A549 (cell line): Measurements from ENCODE around the gene C1QTNF1. TPM values are rescaled to one million over a fixed set of nuclear protein-coding genes. Genes with fewer than 3 reads are reported as not detected.

ENCODE experiments used
- ATAC-seq, 2 experiments: fragments of 200-7000 bp in 1 of 2; fragments of >200 bp in 1 of 2; cut with Nextera tagmentation in 1 of 2; cut with Tn5 transposase in 1 of 2; 3 replicates each; pipeline versions ENCODE4 v1.8.0 to v1.9.1; 2018 to 2020; ENCODE audit warnings: mild to moderate bottlenecking in 1 of 2, moderate library complexity in 1 of 2
- CTCF ChIA-PET: fragments of 300-600 bp; sonication (Branson Sonifier 250); formaldehyde crosslinking; extraction: SDS; loops from one replicate; lab custom pipeline; 2021; ENCODE audit warnings: antibody characterized with exemption, inconsistent platforms; lab: Yijun Ruan, JAX
- POLR2A ChIA-PET: fragments of 350-600 bp; formaldehyde crosslinking; extraction: SDS; loops from one replicate; lab custom pipeline; 2021; ENCODE audit warnings: antibody characterized with exemption, inconsistent platforms; lab: Yijun Ruan, JAX
- DNase-seq, 2 experiments: peaks; one replicate each; pipeline versions ENCODE4 v3.0.0 to v3.0.0-alpha.2; 2011 to 2016; ENCODE audit warnings: low read depth in 1 of 2, low spot score in 1 of 2
- FAIRE-seq: peaks from 2 replicates; lab custom pipeline; 2011; peaks lifted over from hg19 to GRCh38; lab: Jason Lieb, UNC
- H3K27ac ChIP-seq, 2 experiments: fragments of >200 bp; sonication (Bioruptor Twin); formaldehyde crosslinking; 3 replicates each; pipeline ENCODE4 v1.5.1; 2016 to 2017
- H3K4me1 ChIP-seq: fragments of >200 bp; sonication (Bioruptor Twin); formaldehyde crosslinking; 3 replicates; pipeline ENCODE4 v1.6.1; 2016
- H3K4me2 ChIP-seq: fragments of >200 bp; sonication (Bioruptor Twin); formaldehyde crosslinking; 3 replicates; pipeline ENCODE4 v1.6.1; 2016
- H3K4me3 ChIP-seq: fragments of >200 bp; sonication (Bioruptor Twin); formaldehyde crosslinking; 3 replicates; pipeline ENCODE4 v1.5.1; 2016
- H3K9me3 ChIP-seq: fragments of >200 bp; sonication (Bioruptor Twin); formaldehyde crosslinking; 3 replicates; pipeline ENCODE4 v1.6.1; 2016
- CBX2 ChIP-seq: fragments of 200-600 bp; sonication (generic); IDR thresholded peaks from 2 replicates; pipeline ENCODE4 v1.6.1; 2016; ENCODE audit warnings: low read depth, mild to moderate bottlenecking, borderline replicate concordance
- FOSB ChIP-seq: fragments of 250-450 bp; sonication (Bioruptor Pico); IDR thresholded peaks from 2 replicates; pipeline ENCODE4 v1.5.0; 2020; ENCODE audit warnings: mild to moderate bottlenecking, moderate library complexity
- FOSL2 ChIP-seq, 2 experiments: fragments of 450-650 bp in 1 of 2; fragments of >200 bp in 1 of 2; sonication (Bioruptor Twin) in 1 of 2; formaldehyde crosslinking; IDR thresholded peaks; 2 replicates each; pipeline versions ENCODE4 v1.5.0 to v1.6.1; 2016 to 2020; ENCODE audit warnings: mild to moderate bottlenecking in 1 of 2, moderate library complexity in 1 of 2
- HOXB5 ChIP-seq: fragments of 250-450 bp; sonication (Bioruptor Pico); IDR thresholded peaks from 2 replicates; pipeline ENCODE4 v1.5.0; 2020; ENCODE audit warnings: mild to moderate bottlenecking, moderate library complexity
- JUN ChIP-seq, 2 experiments: fragments of >200 bp; sonication (Bioruptor Twin); formaldehyde crosslinking; IDR thresholded peaks; 2 replicates in 1 of 2; 3 replicates in 1 of 2; pipeline ENCODE4 v1.6.1; 2016 to 2017
- KDM1A ChIP-seq: fragments of 200-600 bp; sonication (generic); IDR thresholded peaks from 2 replicates; pipeline ENCODE4 v1.6.1; 2016; ENCODE audit warnings: low read depth, mild to moderate bottlenecking
- MAFK ChIP-seq: fragments of 450-650 bp; IDR thresholded peaks from 2 replicates; pipeline ENCODE4 v1.6.1; 2014; ENCODE audit not compliant: partially characterized antibody
- MAZ ChIP-seq: fragments of 150-350 bp; IDR thresholded peaks from 2 replicates; pipeline ENCODE4 v1.6.1; 2014; ENCODE audit warnings: antibody characterized with exemption, low read depth, low read length, borderline replicate concordance
- MYC ChIP-seq: IDR thresholded peaks from 2 replicates; pipeline ENCODE4 v1.6.1; 2012; ENCODE audit warnings: mild to moderate bottlenecking, inconsistent platforms, low read length, improper control_type of control experiment, borderline replicate concordance
- NPAS2 ChIP-seq: fragments of 250-450 bp; sonication (Bioruptor Pico); IDR thresholded peaks from 2 replicates; pipeline ENCODE4 v1.8.0; 2022; ENCODE audit warnings: mild to moderate bottlenecking, moderate library complexity, borderline replicate concordance
- PHF8 ChIP-seq: fragments of 200-600 bp; sonication (generic); IDR thresholded peaks from 2 replicates; pipeline ENCODE4 v1.6.1; 2016; ENCODE audit warnings: low read depth, mild to moderate bottlenecking, antibody characterized with exemption, moderate library complexity, borderline replicate concordance
- RARB ChIP-seq: fragments of 250-450 bp; sonication (Bioruptor Pico); IDR thresholded peaks from 2 replicates; pipeline ENCODE4 v1.8.0; 2021; ENCODE audit warnings: mild to moderate bottlenecking, moderate library complexity
- RCOR1 ChIP-seq: fragments of 150-350 bp; IDR thresholded peaks from 2 replicates; pipeline ENCODE4 v1.6.1; 2014; ENCODE audit warnings: antibody characterized with exemption, low read length, low read depth
- ZC3H11A ChIP-seq: fragments of 450-650 bp; IDR thresholded peaks from 2 replicates; pipeline ENCODE4 v1.6.1; 2014; ENCODE audit warnings: antibody characterized with exemption, mild to moderate bottlenecking
- ZFP36 ChIP-seq: fragments of 450-650 bp; IDR thresholded peaks from 2 replicates; pipeline ENCODE4 v1.6.1; 2014; ENCODE audit warnings: borderline replicate concordance; ENCODE audit not compliant: partially characterized antibody
- ZNF302 ChIP-seq: fragments of 250-450 bp; sonication (Bioruptor Pico); IDR thresholded peaks from 2 replicates; pipeline ENCODE4 v1.9.0; 2021; ENCODE audit warnings: inconsistent platforms, mild to moderate bottlenecking, moderate library complexity
- ZSCAN20 ChIP-seq: fragments of 250-450 bp; sonication (Bioruptor Pico); IDR thresholded peaks from 2 replicates; pipeline ENCODE4 v1.8.0; 2022; ENCODE audit warnings: mild to moderate bottlenecking, moderate library complexity
- WGBS: methylation state at CpG from one replicate; pipeline ENCODE4 v1.1.6; 2017; ENCODE audit errors: missing lambda C conversion rate; 5-methylcytosine and 5-hydroxymethylcytosine counted together
- polyA plus RNA-seq, 4 experiments: library from polyadenylated mRNA; depleted of rRNA in 3 of 4; stranded (reverse); fragments of >200 nt; fragmentation: RNase III in 1 of 4; extraction: RNeasy Plus Mini Kit Qiagen cat#74134 plus additional on column Dnase treatment in 1 of 4; gene quantifications; 2 replicates in 3 of 4; 3 replicates in 1 of 4; pipeline ENCODE4 v1.2.3, GENCODE V29; 2011 to 2017
- TF ChIP-seq, protein P1 (sequence below): IDR thresholded peaks from 2 replicates; pipeline ENCODE4 v1.6.1; 2012; ENCODE audit warnings: low read depth, borderline replicate concordance
- TF ChIP-seq, protein P2 (sequence below): fragments of 250-450 bp; sonication (Bioruptor Pico); IDR thresholded peaks from 2 replicates; pipeline ENCODE4 v1.5.0; 2020; ENCODE audit warnings: low read depth, mild to moderate bottlenecking, moderate library complexity
- TF ChIP-seq, protein P3 (sequence below): fragments of >200 bp; sonication (Bioruptor Twin); formaldehyde crosslinking; IDR thresholded peaks from 3 replicates; pipeline ENCODE4 v1.5.1; 2016

The C1QTNF1 gene
- polyA plus RNA-seq, 2 of the 4 experiments (the other 2 are of a cell fraction): 10.2 to 26.1 TPM

DNA sequence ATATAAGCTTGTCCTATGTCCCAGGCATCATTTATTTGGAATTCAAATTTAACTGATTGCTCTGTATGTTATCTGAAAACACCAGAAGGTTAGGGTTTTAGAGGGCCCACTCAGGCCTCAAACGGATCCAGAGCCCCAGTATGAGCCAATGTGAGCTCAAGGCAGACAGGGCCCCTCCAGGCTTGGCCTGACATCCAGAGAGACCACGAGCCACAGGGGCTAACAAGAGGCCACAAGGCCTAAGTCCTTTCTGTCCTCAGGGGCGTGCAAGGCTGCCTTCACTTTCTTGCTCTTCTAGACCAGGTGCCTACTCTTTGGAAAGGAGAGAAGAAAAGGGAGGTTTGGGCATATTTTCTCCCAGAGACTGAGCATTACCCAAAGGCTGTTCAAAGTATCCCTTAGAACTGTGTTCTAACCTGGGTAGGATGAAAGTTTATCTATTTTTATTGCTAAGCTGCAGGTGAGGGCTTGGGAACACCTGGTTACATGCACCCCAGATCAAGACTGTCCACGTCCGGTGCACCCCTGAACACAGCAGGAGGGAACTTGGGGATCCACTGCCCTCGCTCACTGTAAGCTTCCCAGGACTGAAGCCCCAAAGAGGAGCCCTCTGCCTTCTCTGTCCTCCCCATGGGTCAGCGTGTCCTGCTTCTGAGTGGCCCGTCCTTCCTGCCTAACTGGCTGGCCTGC lies 49.2 kb downstream of the C1QTNF1 start:
- CTCF ChIA-PET: interaction anchor here (0.6 to 10.9 kb wide), 14 partner anchors 8 to 539 kb away, joined by 3 to 147 read pairs (median 6); no protein-coding TSS in a partner anchor
- Histone ChIP-seq H3K4me3 (no peak overlapping the region), H3K27ac (no peak overlapping the region), H3K4me2 (no peak overlapping the region), H3K4me1 (peaks cover 12% of the 10 kb centered on the region; the same call in 2 of the 3 replicates), H3K9me3 (no peaks in the 10 kb centered on the region)
- ATAC-seq (no peak), DNase-seq (no peak), FAIRE-seq (no peak)
- WGBS: 90% methylated on average over 8 of the region's 8 CpGs
- TF ChIP-seq CBX2 (no peak), RARB (CRISPR knock-in tag) (no peak), KDM1A (no peak), NPAS2 (CRISPR knock-in tag) (no peak), ZFP36 (no peak), FOSB (no peak)
- POLR2A ChIA-PET: interaction anchor here (0.9 kb wide), 1 partner anchor 47 kb away, joined by 3 read pairs; no protein-coding TSS in a partner anchor

DNA sequence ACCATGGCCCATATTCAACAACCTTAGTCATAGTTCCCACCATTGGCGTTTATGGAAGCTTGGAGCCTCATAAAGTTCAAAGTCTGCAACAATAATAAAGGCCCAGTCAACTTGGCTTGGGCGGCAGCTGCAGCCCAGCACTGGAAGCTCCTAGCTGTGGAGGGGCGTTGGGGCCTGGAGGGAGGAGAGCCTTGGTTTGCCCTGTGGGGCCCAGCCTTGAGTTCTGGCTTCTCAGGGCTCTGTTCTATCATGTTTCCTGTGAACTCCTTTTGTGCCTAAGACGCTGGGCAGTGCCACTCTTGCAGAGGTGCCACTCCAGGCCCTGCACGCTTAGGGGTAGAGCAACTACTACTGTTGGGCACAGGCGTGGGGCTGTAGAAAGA lies 49.7 kb downstream of the C1QTNF1 start:
- ChIA-PET CTCF (interaction anchor here (1.0 to 10.9 kb wide), 13 partner anchors 9 to 635 kb away, joined by 3 to 147 read pairs (median 8); no protein-coding TSS in a partner anchor), POLR2A (interaction anchor here (0.9 to 1.1 kb wide), 2 partner anchors 28 to 47 kb away, joined by 3 read pairs; no protein-coding TSS in a partner anchor)
- peaks cover 12% of the 10 kb centered on the region; the same call in 2 of the 3 replicates for H3K4me1 ChIP-seq
- WGBS: 88% methylated on average over 6 of the region's 6 CpGs
- FAIRE-seq: no peak
- TF ChIP-seq HOXB5 (CRISPR knock-in tag) (no peak), ZNF302 (CRISPR knock-in tag) (no peak), MYC (no peak), PHF8 (no peak), FOSL2 (IDR thresholded peaks at IDR 0.05) (no peak), FOSL2 (CRISPR knock-in tag; IDR thresholded peaks at IDR 0.05) (no peak), ZC3H11A (no peak), RCOR1 (no peak), JUN (IDR thresholded peaks at IDR 0.05) (no peak), ZSCAN20 (CRISPR knock-in tag) (no peak), MAZ (no peak), MAFK (no peak)
- TF ChIP-seq, protein P1, sequence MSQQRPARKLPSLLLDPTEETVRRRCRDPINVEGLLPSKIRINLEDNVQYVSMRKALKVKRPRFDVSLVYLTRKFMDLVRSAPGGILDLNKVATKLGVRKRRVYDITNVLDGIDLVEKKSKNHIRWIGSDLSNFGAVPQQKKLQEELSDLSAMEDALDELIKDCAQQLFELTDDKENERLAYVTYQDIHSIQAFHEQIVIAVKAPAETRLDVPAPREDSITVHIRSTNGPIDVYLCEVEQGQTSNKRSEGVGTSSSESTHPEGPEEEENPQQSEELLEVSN: no peak
- TF ChIP-seq, protein P2, sequence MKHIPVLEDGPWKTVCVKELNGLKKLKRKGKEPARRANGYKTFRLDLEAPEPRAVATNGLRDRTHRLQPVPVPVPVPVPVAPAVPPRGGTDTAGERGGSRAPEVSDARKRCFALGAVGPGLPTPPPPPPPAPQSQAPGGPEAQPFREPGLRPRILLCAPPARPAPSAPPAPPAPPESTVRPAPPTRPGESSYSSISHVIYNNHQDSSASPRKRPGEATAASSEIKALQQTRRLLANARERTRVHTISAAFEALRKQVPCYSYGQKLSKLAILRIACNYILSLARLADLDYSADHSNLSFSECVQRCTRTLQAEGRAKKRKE (CRISPR knock-in tag): no peak
- TF ChIP-seq, protein P3, sequence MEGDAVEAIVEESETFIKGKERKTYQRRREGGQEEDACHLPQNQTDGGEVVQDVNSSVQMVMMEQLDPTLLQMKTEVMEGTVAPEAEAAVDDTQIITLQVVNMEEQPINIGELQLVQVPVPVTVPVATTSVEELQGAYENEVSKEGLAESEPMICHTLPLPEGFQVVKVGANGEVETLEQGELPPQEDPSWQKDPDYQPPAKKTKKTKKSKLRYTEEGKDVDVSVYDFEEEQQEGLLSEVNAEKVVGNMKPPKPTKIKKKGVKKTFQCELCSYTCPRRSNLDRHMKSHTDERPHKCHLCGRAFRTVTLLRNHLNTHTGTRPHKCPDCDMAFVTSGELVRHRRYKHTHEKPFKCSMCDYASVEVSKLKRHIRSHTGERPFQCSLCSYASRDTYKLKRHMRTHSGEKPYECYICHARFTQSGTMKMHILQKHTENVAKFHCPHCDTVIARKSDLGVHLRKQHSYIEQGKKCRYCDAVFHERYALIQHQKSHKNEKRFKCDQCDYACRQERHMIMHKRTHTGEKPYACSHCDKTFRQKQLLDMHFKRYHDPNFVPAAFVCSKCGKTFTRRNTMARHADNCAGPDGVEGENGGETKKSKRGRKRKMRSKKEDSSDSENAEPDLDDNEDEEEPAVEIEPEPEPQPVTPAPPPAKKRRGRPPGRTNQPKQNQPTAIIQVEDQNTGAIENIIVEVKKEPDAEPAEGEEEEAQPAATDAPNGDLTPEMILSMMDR: no peak
- no peak overlapping the region; the same call in 2 of the 3 replicates for H3K4me2 ChIP-seq
- no peak overlapping the region for H3K4me3 ChIP-seq
- no peak for DNase-seq
- ATAC-seq: no peak
- H3K27ac ChIP-seq: peak overlapping the region in 1 of 2 experiments; percentile 75; a peak in 2 of 6 replicates
- no peaks in the 10 kb centered on the region for H3K9me3 ChIP-seq
